Measurements from ENCODE around the gene KIF21B.

GRCh38 chr1:201014816-201015200 lies 8.7 kb downstream of the KIF21B start:
- no peak for TF ChIP-seq NFIC (IDR thresholded peaks at IDR 0.05)
- TF ChIP-seq EP300 (IDR thresholded peaks at IDR 0.05; ENCODE audit: borderline replicate concordance) = no peak
- TF ChIP-seq TAF1 (IDR thresholded peaks at IDR 0.05; ENCODE audit: low read depth) = no peak
- no peak for TF ChIP-seq TCF12 (IDR thresholded peaks at IDR 0.05; ENCODE audit: low read depth)
- no peak for TF ChIP-seq MAX (IDR thresholded peaks at IDR 0.05)
- no peak for TF ChIP-seq YY1 (IDR thresholded peaks at IDR 0.05; ENCODE audit: low read depth)
- TF ChIP-seq CEBPB (IDR thresholded peaks at IDR 0.05) = no peak
- TF ChIP-seq RAD21 (IDR thresholded peaks at IDR 0.05; ENCODE audit: low read depth) = no peak
- TF ChIP-seq TEAD4 (IDR thresholded peaks at IDR 0.05) = no peak
- no peak for TF ChIP-seq ZBTB7A (IDR thresholded peaks at IDR 0.05; ENCODE audit: low read depth)
- TF ChIP-seq USF1 (IDR thresholded peaks at IDR 0.05) = no peak
- TF ChIP-seq EGR1 (IDR thresholded peaks at IDR 0.05) = no peak
